Stomach smooth muscle (tissue), 2 donors: ENCODE data around the gene AUP1.

Experiments used
- H3K27ac ChIP-seq: one replicate; pipeline ENCODE4 v1.7.0; 2013; ENCODE audit warnings: mild to moderate bottlenecking, low read length, inconsistent platforms
- H3K27me3 ChIP-seq, 2 donors: one replicate each; pipeline ENCODE4 v1.7.0; 2013; ENCODE audit warnings: low read length in 2 of 2; ENCODE audit not compliant: insufficient read depth in 2 of 2, control insufficient read depth in 1 of 2
- H3K36me3 ChIP-seq, 2 donors: one replicate each; pipeline ENCODE4 v1.7.0; 2013; ENCODE audit warnings: low read length in 2 of 2; ENCODE audit not compliant: control insufficient read depth in 2 of 2, insufficient read depth in 2 of 2
- H3K4me1 ChIP-seq: one replicate; pipeline ENCODE4 v1.7.0; 2013; ENCODE audit warnings: low read length; ENCODE audit not compliant: control insufficient read depth, insufficient read depth
- H3K4me3 ChIP-seq, 2 donors: one replicate each; pipeline ENCODE4 v1.7.0; 2013; ENCODE audit warnings: low read length in 2 of 2
- H3K9ac ChIP-seq, 2 donors: one replicate each; pipeline ENCODE4 v1.7.0; 2013; ENCODE audit warnings: low read length in 2 of 2, mild to moderate bottlenecking in 1 of 2
- H3K9me3 ChIP-seq, 2 donors: one replicate each; pipeline ENCODE4 v1.7.0; 2013; ENCODE audit warnings: low read length in 2 of 2; ENCODE audit not compliant: control insufficient read depth in 2 of 2
- donor health status: healthy.
- donor health status: Pancreatic carcinoma.

Gene AUP1, protein sequence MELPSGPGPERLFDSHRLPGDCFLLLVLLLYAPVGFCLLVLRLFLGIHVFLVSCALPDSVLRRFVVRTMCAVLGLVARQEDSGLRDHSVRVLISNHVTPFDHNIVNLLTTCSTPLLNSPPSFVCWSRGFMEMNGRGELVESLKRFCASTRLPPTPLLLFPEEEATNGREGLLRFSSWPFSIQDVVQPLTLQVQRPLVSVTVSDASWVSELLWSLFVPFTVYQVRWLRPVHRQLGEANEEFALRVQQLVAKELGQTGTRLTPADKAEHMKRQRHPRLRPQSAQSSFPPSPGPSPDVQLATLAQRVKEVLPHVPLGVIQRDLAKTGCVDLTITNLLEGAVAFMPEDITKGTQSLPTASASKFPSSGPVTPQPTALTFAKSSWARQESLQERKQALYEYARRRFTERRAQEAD

DNA sequence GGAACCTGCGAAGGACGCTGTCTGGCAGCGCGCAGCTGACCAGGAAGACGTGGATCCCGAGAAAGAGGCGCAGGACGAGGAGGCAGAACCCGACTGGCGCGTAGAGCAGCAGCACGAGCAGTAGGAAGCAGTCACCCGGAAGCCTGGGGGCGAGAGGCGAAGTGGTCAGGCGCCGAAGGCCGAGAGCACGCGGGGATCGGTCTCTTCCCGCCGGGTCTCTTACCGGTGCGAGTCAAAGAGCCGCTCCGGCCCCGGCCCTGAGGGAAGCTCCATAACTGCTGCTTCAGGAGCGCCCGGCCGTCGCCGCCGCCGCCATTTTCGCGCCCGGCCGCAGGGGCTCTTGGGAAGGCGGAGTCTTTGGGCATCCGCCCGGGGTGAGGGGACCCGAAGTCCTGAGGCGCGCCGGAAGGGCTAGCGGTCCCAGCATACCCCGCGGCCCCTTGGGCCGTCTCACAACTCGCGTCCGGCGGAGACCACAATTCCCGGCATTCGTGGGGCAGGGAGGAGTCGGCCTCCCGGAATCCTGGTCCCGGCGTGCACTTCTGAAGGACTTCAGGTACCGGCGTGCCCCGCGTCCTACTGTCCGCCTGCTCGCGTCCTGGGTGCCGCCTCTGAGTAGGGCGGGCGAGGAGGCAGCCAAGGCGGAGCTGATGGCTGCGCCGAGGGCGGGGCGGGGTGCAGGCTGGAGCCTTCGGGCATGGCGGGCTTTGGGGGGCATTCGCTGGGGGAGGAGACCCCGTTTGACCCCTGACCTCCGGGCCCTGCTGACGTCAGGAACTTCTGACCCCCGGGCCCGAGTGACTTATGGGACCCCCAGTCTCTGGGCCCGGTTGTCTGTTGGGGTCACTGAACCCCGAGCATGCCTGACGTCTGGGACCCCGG, at the start of gene AUP1, which contains the start of gene HTRA2:
TSS of gene AUP1 (minus strand) at position 350 of the 882 bp plus-strand sequence. CDS start at position 273, 77 bp downstream.
TSS of gene HTRA2 (plus strand) at position 577 of the 882 bp plus-strand sequence. CDS start at position 651, 74 bp downstream.
- no peaks in the 10 kb centered on the region for H3K9me3 ChIP-seq
- no peaks in the 10 kb centered on the region for H3K27me3 ChIP-seq
- peak within 1 kb of the TSS; percentile 79 to 91 for H3K9ac ChIP-seq
- peak within 1 kb of the TSS; percentile 79 to 99 for H3K4me3 ChIP-seq
- H3K27ac ChIP-seq, result peak within 1 kb of the TSS; percentile 77
- peaks cover 25 to 41% of the 10 kb centered on the region in 2 donors for H3K36me3 ChIP-seq
- peaks cover 31% of the 10 kb centered on the region for H3K4me1 ChIP-seq

DNA sequence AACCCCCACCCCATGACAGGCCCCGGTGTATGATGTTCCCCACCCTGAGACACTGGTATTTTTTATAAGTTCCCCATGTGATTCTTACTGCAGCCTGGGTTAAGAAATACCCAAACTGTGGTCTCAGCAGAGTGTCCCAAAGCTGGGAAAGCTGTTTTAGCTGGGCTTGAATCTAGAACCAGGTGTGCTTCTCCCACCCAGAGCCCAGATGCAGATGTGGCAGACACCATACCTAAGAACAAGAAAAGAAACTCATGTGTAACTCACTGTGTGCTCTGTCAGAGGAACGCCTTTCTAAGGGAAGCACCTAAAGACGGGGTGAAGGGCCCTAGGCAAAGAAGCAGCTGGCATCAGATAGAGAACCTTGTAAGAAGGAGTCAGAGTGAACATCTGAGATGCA, 48.9 kb upstream of the AUP1 start:
- peaks cover 0 to 5% of the 10 kb centered on the region in 2 donors for H3K27me3 ChIP-seq
- H3K27ac ChIP-seq, result no peak overlapping the region
- H3K36me3 ChIP-seq, result no peaks in the 10 kb centered on the region
- no peak overlapping the region for H3K9ac ChIP-seq
- no peaks in the 10 kb centered on the region for H3K9me3 ChIP-seq
- H3K4me1 ChIP-seq, result no peaks in the 10 kb centered on the region
- no peak overlapping the region for H3K4me3 ChIP-seq

DNA sequence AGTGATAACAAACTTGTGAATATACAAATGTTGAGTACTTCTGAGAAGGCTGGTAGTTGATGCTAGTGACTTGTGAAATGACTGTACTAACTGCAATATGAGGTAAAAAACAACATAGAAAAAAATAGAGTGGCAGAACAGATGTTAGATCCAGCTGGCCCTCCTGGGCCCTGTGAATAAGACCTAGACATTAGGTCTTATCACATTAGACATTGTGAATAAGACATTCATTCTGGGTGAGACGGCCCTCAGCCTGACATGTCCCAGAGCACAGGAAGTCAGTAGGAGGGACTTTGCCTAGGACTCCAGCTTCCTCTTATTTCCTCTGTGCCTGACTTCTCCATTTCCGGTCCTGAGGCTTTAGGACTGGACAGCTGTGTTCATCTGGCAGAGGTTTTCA, 47.9 kb upstream of the AUP1 start:
- no peak overlapping the region for H3K27ac ChIP-seq
- H3K36me3 ChIP-seq, result no peaks in the 10 kb centered on the region
- peaks cover 0 to 5% of the 10 kb centered on the region in 2 donors for H3K27me3 ChIP-seq
- H3K9me3 ChIP-seq, result no peaks in the 10 kb centered on the region
- no peak overlapping the region for H3K4me3 ChIP-seq
- H3K9ac ChIP-seq, result no peak overlapping the region
- no peaks in the 10 kb centered on the region for H3K4me1 ChIP-seq

DNA sequence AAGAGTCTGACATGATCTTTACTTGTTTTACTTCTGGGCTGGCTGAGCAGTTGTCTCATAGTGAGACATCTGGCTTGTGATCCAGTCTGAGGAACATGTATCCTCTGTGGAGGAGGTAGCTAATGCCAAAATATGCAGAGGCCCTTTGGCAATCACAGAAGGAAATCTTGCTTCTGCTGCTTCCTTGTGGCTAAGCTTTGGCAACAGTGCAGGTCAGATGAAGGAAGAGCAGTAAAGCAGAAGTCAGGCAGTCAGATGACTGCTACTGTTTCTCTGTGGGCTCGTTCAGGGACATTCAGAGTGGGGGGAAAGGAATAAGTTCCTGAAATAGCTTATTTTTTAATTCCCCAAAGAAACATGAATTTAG, 47.3 kb upstream of the AUP1 start:
- H3K27ac ChIP-seq, result no peak overlapping the region
- no peak overlapping the region for H3K9ac ChIP-seq
- peaks cover 0 to 5% of the 10 kb centered on the region in 2 donors for H3K27me3 ChIP-seq
- no peaks in the 10 kb centered on the region for H3K36me3 ChIP-seq
- no peaks in the 10 kb centered on the region for H3K9me3 ChIP-seq
- H3K4me1 ChIP-seq, result no peaks in the 10 kb centered on the region
- H3K4me3 ChIP-seq, result no peak overlapping the region

DNA sequence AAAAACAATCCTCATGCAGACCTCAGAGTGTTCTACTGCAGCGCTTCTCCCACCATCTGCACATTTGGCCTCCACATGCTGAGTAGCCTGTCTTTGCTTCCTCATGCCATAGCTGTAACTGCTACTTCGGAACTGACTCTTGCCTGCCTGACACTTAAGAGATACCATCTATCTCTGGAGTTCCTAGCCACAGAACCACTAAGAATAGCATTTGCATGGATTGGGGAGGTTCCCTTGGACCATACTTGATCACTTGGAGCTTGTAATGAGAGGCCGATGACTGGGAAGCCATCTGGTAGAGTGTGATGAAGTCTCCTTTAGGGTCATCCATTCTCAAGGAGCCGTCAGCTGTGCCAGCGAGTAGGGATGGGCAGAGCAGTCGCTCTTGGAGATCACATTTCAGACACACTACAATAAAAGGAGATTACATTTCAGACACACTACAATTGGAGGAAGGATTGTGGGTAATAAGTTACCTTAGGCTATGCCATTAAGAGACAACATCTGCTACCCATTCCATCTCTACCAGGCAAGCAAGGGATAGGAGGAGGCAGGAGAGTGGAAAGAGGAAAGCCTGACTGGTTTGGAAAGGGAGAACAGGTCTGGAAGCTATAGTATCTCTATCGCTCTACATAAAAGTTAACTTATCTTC, 46.8 kb upstream of the AUP1 start:
- Histone ChIP-seq H3K36me3 (no peaks in the 10 kb centered on the region), H3K4me3 (no peak overlapping the region), H3K4me1 (no peaks in the 10 kb centered on the region), H3K9me3 (no peaks in the 10 kb centered on the region), H3K27me3 (peaks cover 0 to 5% of the 10 kb centered on the region in 2 donors), H3K9ac (no peak overlapping the region), H3K27ac (no peak overlapping the region)

DNA sequence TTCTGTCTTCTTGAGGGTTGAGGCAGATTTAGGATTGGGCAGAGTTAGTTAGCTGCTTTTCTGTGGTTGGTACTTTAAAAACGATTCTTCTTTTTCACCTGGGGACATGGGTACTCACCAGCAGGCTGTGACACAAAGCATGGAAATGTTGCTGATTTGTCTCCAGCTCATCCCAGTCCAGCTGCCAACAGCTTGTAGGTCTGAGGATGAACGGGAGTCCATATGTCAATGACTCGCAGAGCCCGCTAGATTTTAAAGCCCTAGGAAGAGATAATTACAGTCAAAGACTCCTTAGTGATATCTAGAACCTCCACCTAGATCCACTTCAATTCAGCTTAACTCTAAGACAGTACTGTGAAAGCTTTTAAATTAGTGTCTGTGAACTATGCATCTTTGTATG, 45.8 kb upstream of the AUP1 start:
- H3K36me3 ChIP-seq, result no peaks in the 10 kb centered on the region
- H3K27me3 ChIP-seq, result peaks cover 0 to 5% of the 10 kb centered on the region in 2 donors
- no peak overlapping the region for H3K9ac ChIP-seq
- H3K9me3 ChIP-seq, result no peaks in the 10 kb centered on the region
- H3K4me1 ChIP-seq, result no peaks in the 10 kb centered on the region
- H3K27ac ChIP-seq, result no peak overlapping the region
- H3K4me3 ChIP-seq, result no peak overlapping the region

DNA sequence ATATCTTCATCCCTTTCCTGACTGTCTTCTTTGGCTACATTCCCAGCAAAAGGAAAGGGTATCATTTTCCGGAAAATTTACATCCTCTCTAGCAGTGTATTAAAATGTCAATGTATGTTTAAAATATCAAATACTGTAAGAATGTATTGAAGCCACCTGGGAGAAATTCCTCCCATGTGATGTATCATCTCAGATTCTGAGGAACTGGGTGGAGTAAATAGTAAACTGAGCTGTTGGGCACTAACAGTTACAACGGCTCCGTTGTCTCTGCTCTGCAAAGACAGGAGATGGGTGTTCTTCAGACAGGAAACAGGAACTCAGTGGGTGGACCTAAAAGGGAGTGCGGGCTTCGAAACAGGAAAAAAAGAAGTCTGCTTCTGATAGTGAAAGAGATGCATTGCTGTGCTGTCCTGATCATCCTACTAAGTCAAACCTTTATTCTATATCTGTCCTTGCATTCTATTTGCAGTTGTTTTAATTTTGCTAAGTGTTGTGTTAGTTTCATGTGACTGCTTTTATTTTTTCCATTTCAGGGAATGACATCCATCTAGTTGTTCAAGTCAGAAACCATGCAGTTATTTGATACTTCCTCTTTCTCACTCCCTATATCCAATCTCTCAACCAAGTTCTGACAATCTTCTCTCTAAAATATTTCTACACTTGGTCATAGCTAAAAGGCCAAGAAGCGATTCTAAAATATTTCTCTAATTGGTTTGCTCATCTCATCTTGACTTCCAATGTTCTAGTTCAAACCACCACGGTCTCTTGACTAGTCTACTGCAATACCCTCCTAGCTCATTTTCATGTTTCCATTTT, 44.4 kb upstream of the AUP1 start:
- Histone ChIP-seq H3K27ac (no peak overlapping the region), H3K9me3 (no peaks in the 10 kb centered on the region), H3K27me3 (peaks cover 0 to 5% of the 10 kb centered on the region in 2 donors), H3K4me3 (no peak overlapping the region), H3K36me3 (no peaks in the 10 kb centered on the region), H3K4me1 (no peaks in the 10 kb centered on the region), H3K9ac (no peak overlapping the region)

DNA sequence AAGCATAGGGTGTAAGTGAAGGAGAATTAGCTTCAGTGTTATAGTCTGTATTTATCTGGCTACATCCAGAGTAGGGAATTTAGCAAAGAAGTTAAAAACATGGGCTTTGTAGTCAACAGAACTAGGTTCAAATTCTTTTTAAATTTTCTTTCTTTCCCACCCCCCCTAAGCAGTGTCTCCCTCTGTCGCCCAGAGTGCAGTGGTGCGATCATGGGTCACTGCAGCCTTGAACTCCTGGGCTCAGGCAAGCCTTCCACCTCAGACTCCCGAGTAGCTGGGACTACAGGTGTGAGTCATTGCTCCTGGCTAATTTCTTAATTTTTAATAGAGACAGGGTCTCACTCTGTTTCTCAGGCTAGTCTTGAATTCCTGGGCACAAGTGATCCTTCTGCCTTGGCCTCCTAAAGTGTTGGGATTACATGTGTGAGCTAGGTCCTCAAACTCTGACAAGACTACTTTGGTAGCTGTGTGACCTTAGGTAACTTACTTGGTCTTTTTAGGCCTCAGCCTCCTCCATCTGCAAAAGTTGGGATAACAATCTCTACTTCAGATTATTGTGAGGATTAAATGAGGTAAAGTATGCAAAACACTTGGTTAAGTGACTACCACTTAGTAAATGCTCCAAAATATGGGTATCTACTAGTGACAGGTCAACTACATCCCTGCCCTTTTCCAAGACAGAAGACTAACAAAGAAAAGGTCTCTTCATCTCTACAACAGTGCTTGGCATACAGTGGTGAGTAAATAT, 42.8 kb upstream of the AUP1 start:
- H3K4me1 ChIP-seq, result no peaks in the 10 kb centered on the region
- H3K9me3 ChIP-seq, result no peaks in the 10 kb centered on the region
- peaks cover 3 to 6% of the 10 kb centered on the region in 2 donors for H3K27me3 ChIP-seq
- H3K36me3 ChIP-seq, result no peaks in the 10 kb centered on the region
- H3K4me3 ChIP-seq, result no peak overlapping the region
- H3K27ac ChIP-seq, result no peak overlapping the region
- H3K9ac ChIP-seq, result no peak overlapping the region

DNA sequence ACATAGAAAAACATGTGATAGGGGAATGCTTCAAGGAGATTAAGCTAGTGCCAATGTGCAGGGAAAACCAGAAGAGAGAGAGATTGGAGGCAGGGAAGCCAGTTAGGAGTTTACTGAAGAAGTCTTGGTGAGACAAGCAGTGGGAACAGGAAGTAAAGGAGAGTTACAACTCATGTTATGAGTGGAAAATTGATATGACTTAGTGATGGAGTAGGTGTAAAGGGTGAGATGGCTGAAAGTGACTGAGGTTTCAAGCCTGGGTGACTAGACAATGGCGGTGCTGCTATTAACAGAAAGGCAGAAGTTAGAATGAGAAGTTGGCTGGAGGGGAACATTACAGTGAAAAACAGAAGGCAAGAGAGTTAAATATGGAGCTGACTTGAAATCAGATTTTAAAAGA, 41.6 kb upstream of the AUP1 start:
- H3K27ac ChIP-seq, result no peak overlapping the region
- H3K9me3 ChIP-seq, result no peaks in the 10 kb centered on the region

More for the DNA sequence above, 41.6 kb upstream of the AUP1 start:
- Histone ChIP-seq H3K36me3 (no peaks in the 10 kb centered on the region), H3K27me3 (peaks cover 3 to 6% of the 10 kb centered on the region in 2 donors), H3K4me1 (no peaks in the 10 kb centered on the region), H3K4me3 (no peak overlapping the region), H3K9ac (no peak overlapping the region)
